Measurements from ENCODE around the gene NCOA6. TPM values are rescaled to one million over a fixed set of nuclear protein-coding genes. Genes with fewer than 3 reads are reported as not detected.

The NCOA6 gene
- total RNA-seq, 2 experiments from 2014 or later: 8.8 to 24.4 TPM

GRCh38 chr20:34792687-34793363 lies 32.6 kb downstream of the NCOA6 start:
- intact Hi-C loops (cut with micrococcal nuclease; ENCODE audit: unreplicated experiment): no loop called here
- peaks cover 5% of the 10 kb centered on the region for H3K4me1 ChIP-seq (ENCODE audit: insufficient read depth, low read length, poor library complexity, severe bottlenecking)
- no peak overlapping the region for H3K4me3 ChIP-seq (ENCODE audit: low read depth, low read length, poor library complexity, severe bottlenecking)
- ChIA-PET CTCF (ENCODE audit: unreplicated experiment) (interaction anchor here (0.5 kb wide), 1 partner anchor 115 kb away, joined by 3 read pairs; no protein-coding TSS in a partner anchor), POLR2A (interaction anchor here (0.7 to 1.1 kb wide), 3 partner anchors 18 to 282 kb away, joined by 3 to 5 read pairs (median 4); no protein-coding TSS in a partner anchor)
- H3K79me2 ChIP-seq (ENCODE audit: insufficient read depth, low read depth, low read length): peaks cover 4% of the 10 kb centered on the region; the same call in 1 of the 2 replicates
- no peak for DNase-seq (ENCODE audit: low spot score)
- no peak overlapping the region for H3K27ac ChIP-seq (ENCODE audit: low read depth, low read length, poor library complexity, severe bottlenecking)
- H3K9me3 ChIP-seq (ENCODE audit: low read length): no peaks in the 10 kb centered on the region
- no TSS peak for BruUV-seq (replicated peaks)
- H2AFZ ChIP-seq (ENCODE audit: low read length): no peak overlapping the region
- H3K36me3 ChIP-seq (ENCODE audit: insufficient read depth, low read length): peaks cover 22% of the 10 kb centered on the region; the same call in 1 of the 2 replicates
- H3K9me2 ChIP-seq (ENCODE audit: insufficient read depth, low read length): no peaks in the 10 kb centered on the region
- H4K20me1 ChIP-seq (ENCODE audit: insufficient read depth, low read length): no peaks in the 10 kb centered on the region; the same call in 1 of the 2 replicates
- H3K4me2 ChIP-seq (ENCODE audit: low read length): no peak overlapping the region
- TF ChIP-seq EZH2phosphoT487 (IDR thresholded peaks at IDR 0.05; ENCODE audit: borderline replicate concordance, low read depth, low read length) (no peak), CTCF (conservative IDR thresholded peaks at IDR 0.05; ENCODE audit: low read length) (no peak)

GRCh38 chr20:34791289-34792020 lies 34.0 kb downstream of the NCOA6 start:
- Histone ChIP-seq H3K4me3 (ENCODE audit: low read depth, low read length, poor library complexity, severe bottlenecking) (no peak overlapping the region), H3K79me2 (ENCODE audit: insufficient read depth, low read depth, low read length) (peaks cover 4% of the 10 kb centered on the region; the same call in 1 of the 2 replicates), H4K20me1 (ENCODE audit: insufficient read depth, low read length) (no peaks in the 10 kb centered on the region; the same call in 1 of the 2 replicates), H2AFZ (ENCODE audit: low read length) (no peak overlapping the region), H3K4me2 (ENCODE audit: low read length) (no peak overlapping the region), H3K36me3 (ENCODE audit: insufficient read depth, low read length) (peaks cover 22% of the 10 kb centered on the region; the same call in 1 of the 2 replicates), H3K27ac (ENCODE audit: low read depth, low read length, poor library complexity, severe bottlenecking) (no peak overlapping the region), H3K9me2 (ENCODE audit: insufficient read depth, low read length) (no peaks in the 10 kb centered on the region), H3K4me1 (ENCODE audit: insufficient read depth, low read length, poor library complexity, severe bottlenecking) (peaks cover 5% of the 10 kb centered on the region), H3K9me3 (ENCODE audit: low read length) (no peaks in the 10 kb centered on the region)
- ChIA-PET CTCF (ENCODE audit: unreplicated experiment) (no interaction called here), POLR2A (interaction anchor here (1.0 kb wide), 1 partner anchor 10 kb away, joined by 4 read pairs; no protein-coding TSS in a partner anchor)
- no peak for DNase-seq (ENCODE audit: low spot score)
- BruUV-seq (replicated peaks): no TSS peak
- intact Hi-C loops (cut with micrococcal nuclease; ENCODE audit: unreplicated experiment): no loop called here
- TF ChIP-seq EZH2phosphoT487 (IDR thresholded peaks at IDR 0.05; ENCODE audit: borderline replicate concordance, low read depth, low read length) (no peak), CTCF (conservative IDR thresholded peaks at IDR 0.05; ENCODE audit: low read length) (no peak)

Measured in OCI-LY7 (cell line).